Right lobe of liver (tissue), 6 donors: ENCODE data around the gene HSPA8. TPM values are rescaled to one million over a fixed set of nuclear protein-coding genes. Genes with fewer than 3 reads are reported as not detected.
A peak's percentile ranks its signal among the peaks of the same experiment; 100 is the strongest.
"Not testable (repeated sequence)": the region's sequence is repeated elsewhere in the genome, so short reads cannot be mapped to it uniquely, and the experiment has no call there.

Experiments used
- ATAC-seq, 4 donors: fragments of 200-7000 bp; cut with Tn5 transposase; one replicate each; pipeline ENCODE4 v1.9.1; 2020; ENCODE audit warnings: mild to moderate bottlenecking in 4 of 4, moderate library complexity in 4 of 4
- DNase-seq, 3 donors: peaks; one replicate each; pipeline ENCODE4 v3.0.0-alpha.2; 2020
- H3K27ac ChIP-seq, 3 donors: fragments of 200-600 bp; one replicate each; pipeline ENCODE4 v1.8.0; 2022
- H3K27me3 ChIP-seq, 2 donors: fragments of 200-600 bp; one replicate each; pipeline ENCODE4 v1.8.0; 2022
- H3K36me3 ChIP-seq, 4 donors: fragments of 200-600 bp; sonication (generic) in 1 of 4; one replicate each; pipeline versions ENCODE4 v1.5.1 to v1.8.0; 2017 to 2022; ENCODE audit warnings: control low read depth in 1 of 4
- H3K4me1 ChIP-seq, 4 donors: fragments of 200-600 bp; sonication (generic) in 1 of 4; one replicate each; pipeline versions ENCODE4 v1.5.1 to v1.8.0; 2017 to 2022; ENCODE audit warnings: control low read depth in 1 of 4
- H3K4me3 ChIP-seq, 3 donors: fragments of 200-600 bp; one replicate each; pipeline ENCODE4 v1.8.0; 2022
- H3K9me3 ChIP-seq, 4 donors: fragments of 200-600 bp; sonication (generic) in 1 of 4; one replicate each; pipeline versions ENCODE4 v1.5.1 to v1.8.0; 2017 to 2022; ENCODE audit warnings: control low read depth in 1 of 4
- POLR2A ChIP-seq: fragments of 450-650 bp; IDR thresholded peaks from one replicate; pipeline ENCODE4 v1.6.1; 2017; ENCODE audit warnings: antibody characterized with exemption, mild to moderate bottlenecking
- WGBS: methylation state at CpG from one replicate; pipeline ENCODE4 v1.1.6; 2018; ENCODE audit warnings: low coverage, low lambda C conversion rate; ENCODE audit not compliant: insufficient coverage; ENCODE audit errors: missing lambda C conversion rate; 5-methylcytosine and 5-hydroxymethylcytosine counted together
- intact Hi-C, 2 donors: fragments of 100-400 bp; cut with DNase I; formaldehyde crosslinking; loops; one replicate each; pipeline versions ENCODE4 v1.11.2 to v1.14.1; 2022
- total RNA-seq, 6 experiments: library from RNA; depleted of rRNA in 2 of 6; stranded (reverse); fragments of >200 nt in 2 of 6; fragmentation: NEBNext Ultra II Directional in 3 of 6; extraction: Animal tissue kit (Norgen Biotek cat#: 25700) in 3 of 6; gene quantifications; one replicate each; pipeline versions ENCODE4 v1.1.0 to v1.2.4, GENCODE V29; 2016 to 2023
- TF ChIP-seq, protein P1 (sequence below), 4 donors: fragments of 200-600 bp in 3 of 4; fragments of 450-650 bp in 1 of 4; IDR thresholded peaks; one replicate each; pipeline versions ENCODE4 v1.5.1 to v1.8.0; 2016 to 2022; ENCODE audit warnings: antibody characterized with exemption in 4 of 4, mild to moderate bottlenecking in 2 of 4
- donor health status: DM: no; HTN: yes; CAD: no.
- donor health status: DM: no; HTN: no; CAD: no.
- donor health status: DM: no; HTN: no; CAD: no.
- donor health status: DM: no; HTN: yes; CAD: no.
- donor health status: DM: no; HTN: yes; CAD: no.

HSPA8 gene
- total RNA-seq, 6 experiments from 2014 or later: 388 to 894 (median 659) TPM

DNA sequence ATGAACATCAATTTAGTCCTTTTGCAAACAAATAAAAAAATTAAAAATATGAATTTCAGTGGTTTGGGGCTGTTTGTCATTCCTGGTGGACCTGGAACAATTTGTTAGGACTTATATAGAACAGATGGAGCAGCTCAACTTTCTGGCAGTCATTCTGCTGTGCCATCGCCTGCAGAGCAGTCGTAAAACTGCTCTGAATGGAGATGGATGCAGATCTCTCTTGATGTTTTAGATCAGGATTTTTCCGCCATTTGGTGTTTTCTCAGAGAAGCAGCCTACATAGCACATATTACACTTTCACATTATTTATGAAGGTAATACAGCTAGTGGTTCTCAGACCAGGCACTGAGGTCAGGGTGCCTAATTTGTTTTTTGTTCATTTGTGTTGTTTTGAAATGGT is 31.8 kb upstream of the HSPA8 start:
- no peak for ATAC-seq
- Histone ChIP-seq H3K4me1 (no peaks in the 10 kb centered on the region), H3K27me3 (no peaks in the 10 kb centered on the region), H3K36me3 (no peaks in the 10 kb centered on the region), H3K9me3 (no peaks in the 10 kb centered on the region), H3K4me3 (no peak overlapping the region), H3K27ac (no peak overlapping the region)
- no peak for TF ChIP-seq POLR2A
- TF ChIP-seq, protein P1, sequence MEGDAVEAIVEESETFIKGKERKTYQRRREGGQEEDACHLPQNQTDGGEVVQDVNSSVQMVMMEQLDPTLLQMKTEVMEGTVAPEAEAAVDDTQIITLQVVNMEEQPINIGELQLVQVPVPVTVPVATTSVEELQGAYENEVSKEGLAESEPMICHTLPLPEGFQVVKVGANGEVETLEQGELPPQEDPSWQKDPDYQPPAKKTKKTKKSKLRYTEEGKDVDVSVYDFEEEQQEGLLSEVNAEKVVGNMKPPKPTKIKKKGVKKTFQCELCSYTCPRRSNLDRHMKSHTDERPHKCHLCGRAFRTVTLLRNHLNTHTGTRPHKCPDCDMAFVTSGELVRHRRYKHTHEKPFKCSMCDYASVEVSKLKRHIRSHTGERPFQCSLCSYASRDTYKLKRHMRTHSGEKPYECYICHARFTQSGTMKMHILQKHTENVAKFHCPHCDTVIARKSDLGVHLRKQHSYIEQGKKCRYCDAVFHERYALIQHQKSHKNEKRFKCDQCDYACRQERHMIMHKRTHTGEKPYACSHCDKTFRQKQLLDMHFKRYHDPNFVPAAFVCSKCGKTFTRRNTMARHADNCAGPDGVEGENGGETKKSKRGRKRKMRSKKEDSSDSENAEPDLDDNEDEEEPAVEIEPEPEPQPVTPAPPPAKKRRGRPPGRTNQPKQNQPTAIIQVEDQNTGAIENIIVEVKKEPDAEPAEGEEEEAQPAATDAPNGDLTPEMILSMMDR (IDR thresholded peaks at IDR 0.05): no peak
- 81% methylated on average over 3 of the region's 3 CpGs for WGBS
- DNase-seq: no peak
- intact Hi-C loops: no loop called here

DNA sequence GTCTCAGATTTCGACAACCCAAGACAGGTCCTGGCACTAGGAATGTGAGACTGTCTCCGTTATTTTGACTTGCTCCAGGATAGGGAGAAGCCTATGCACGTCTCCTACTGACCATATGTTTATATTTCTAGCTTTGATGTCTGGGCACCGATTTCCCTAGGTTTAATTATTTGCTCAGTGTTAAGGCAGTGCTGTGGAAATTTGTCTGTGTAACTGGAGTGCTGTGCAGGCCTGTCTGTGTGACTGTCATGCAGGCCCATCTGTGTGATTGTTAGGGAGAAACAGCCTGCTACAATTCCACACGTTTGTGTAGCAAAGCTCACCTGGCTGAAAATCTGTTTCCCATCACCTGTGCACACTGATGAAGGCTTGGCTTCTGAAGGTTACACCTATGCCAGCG is 29.6 kb upstream of the HSPA8 start:
- H3K4me3 ChIP-seq: no peak overlapping the region
- ATAC-seq (no peak), DNase-seq (no peak)
- no peak for TF ChIP-seq POLR2A
- TF ChIP-seq, protein P1 (IDR thresholded peaks at IDR 0.05): no peak
- H3K27ac ChIP-seq: no peak overlapping the region
- WGBS: 69% methylated on average over 6 of the region's 6 CpGs
- no peaks in the 10 kb centered on the region for H3K36me3 ChIP-seq
- H3K9me3 ChIP-seq: no peaks in the 10 kb centered on the region
- intact Hi-C loops: no loop called here
- no peaks in the 10 kb centered on the region for H3K4me1 ChIP-seq
- H3K27me3 ChIP-seq: no peaks in the 10 kb centered on the region

DNA sequence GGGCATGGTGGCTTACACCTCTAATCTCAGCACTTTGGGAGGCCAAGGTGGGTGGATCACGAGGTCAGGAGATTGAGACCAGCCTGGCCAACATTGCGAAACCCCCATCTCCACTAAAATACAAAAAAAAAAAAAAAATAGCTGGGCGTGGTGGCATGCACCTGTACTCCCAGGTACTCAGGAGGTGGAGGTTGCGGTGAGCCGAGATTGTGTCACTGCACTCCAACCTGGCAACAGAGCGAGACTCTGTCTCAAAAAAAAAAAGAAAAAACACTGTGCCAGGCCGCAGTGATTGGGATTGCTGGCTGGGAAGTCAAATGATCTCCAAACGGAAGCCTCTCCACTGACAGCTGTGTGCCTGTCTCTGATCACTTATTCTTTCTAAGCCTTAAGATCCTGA is 28.2 kb upstream of the HSPA8 start:
- H3K9me3 ChIP-seq, H3K27ac ChIP-seq, ATAC-seq, H3K36me3 ChIP-seq, DNase-seq, H3K27me3 ChIP-seq, intact Hi-C loops, H3K4me1 ChIP-seq, H3K4me3 ChIP-seq: not testable (repeated sequence)
- WGBS: 85% methylated on average over 5 of the region's 8 CpGs

DNA sequence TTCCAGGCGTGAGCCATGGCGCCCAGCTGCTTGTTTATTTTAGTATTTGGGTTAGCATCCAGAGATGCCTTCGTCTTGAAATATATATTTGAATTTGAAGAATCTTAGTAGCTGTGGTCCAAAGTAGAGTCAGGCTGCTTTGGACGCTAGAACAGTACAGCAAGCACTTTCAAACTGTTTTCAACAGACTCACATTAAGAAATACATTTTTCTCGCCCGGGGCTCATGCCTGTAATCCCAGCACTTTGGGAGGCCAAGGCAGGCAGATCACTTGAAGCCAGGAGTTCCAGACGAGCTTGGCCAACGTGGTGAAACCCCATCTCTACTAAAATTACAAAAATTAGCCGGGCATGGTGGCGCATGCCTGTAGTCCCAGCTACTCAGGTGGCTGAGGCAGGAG is 27.0 kb upstream of the HSPA8 start:
- H3K27ac ChIP-seq, H3K4me1 ChIP-seq, H3K4me3 ChIP-seq, intact Hi-C loops, ATAC-seq, H3K9me3 ChIP-seq, DNase-seq, H3K36me3 ChIP-seq, H3K27me3 ChIP-seq: not testable (repeated sequence)
- 83% methylated on average over 5 of the region's 10 CpGs for WGBS

DNA sequence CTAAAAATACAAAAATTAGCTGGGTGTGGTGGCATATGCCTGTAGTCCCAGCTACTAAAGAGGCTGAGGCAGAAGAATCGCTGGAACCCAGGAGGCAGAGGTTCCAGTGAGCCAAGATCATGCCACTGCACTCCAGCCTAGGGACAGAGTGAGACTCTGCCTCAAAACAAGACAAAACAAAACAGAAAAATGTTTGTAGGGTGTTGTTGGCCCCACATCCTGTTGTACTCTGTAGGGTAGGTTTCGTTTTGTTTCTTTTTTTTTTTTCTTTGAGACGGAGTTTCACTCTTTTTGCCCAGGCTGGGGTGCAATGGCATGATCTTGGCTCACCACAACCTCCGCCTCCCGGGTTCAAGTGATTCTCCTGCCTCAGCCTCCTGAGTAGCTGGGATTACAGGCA is 25.7 kb upstream of the HSPA8 start:
- WGBS: 52% methylated on average over 2 of the region's 5 CpGs
- H3K4me3 ChIP-seq, H3K27me3 ChIP-seq, H3K9me3 ChIP-seq, DNase-seq, H3K36me3 ChIP-seq, intact Hi-C loops, H3K4me1 ChIP-seq, H3K27ac ChIP-seq: not testable (repeated sequence)
- ATAC-seq: peak in 1 of 4 donors; percentile 25

DNA sequence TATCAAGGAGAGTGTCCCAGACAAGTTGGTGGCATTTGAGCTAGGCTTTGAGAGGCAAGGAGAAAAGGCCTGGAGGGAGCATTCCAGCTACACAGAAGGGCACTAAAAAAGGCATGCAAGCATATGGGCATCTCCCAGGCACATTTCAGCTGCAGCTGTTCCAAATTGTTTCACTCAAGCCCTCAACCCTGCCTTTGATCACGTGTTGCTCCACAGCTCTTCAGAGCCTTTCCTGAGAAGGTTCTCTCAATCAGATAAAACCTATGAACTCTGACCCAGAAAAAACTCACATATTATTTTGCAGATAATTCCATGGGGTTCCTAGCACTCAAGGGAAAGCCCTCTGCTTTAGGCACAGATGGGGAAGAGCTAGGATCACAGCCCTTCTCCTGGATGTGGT is 24.4 kb upstream of the HSPA8 start:
- no peak overlapping the region for H3K27ac ChIP-seq
- 75% methylated on average over 1 of the region's 1 CpG for WGBS
- intact Hi-C loops: no loop called here
- H3K4me1 ChIP-seq: no peaks in the 10 kb centered on the region
- H3K4me3 ChIP-seq: no peak overlapping the region
- TF ChIP-seq, protein P1 (IDR thresholded peaks at IDR 0.05): no peak
- TF ChIP-seq POLR2A: no peak
- H3K27me3 ChIP-seq: no peaks in the 10 kb centered on the region
- DNase-seq (no peak), ATAC-seq (no peak)
- H3K36me3 ChIP-seq: no peaks in the 10 kb centered on the region
- no peaks in the 10 kb centered on the region for H3K9me3 ChIP-seq
